Measurements from ENCODE around the gene SDCCAG8.

GRCh38 chr1:243507001-243507671 lies 251.3 kb downstream of the SDCCAG8 start:
- TF ChIP-seq CTCF (IDR thresholded peaks at IDR 0.05; ENCODE audit: low read depth, low read length, missing input control) (no peak), EGR1 (IDR thresholded peaks at IDR 0.05; ENCODE audit: low read depth in 2 of 2) (no peak), YY1 (IDR thresholded peaks at IDR 0.05) (no peak), JUND (IDR thresholded peaks at IDR 0.05) (no peak), REST (IDR thresholded peaks at IDR 0.05) (no peak), ATF3 (IDR thresholded peaks at IDR 0.05) (no peak), TAF1 (conservative IDR thresholded peaks at IDR 0.05) (no peak), RAD21 (IDR thresholded peaks at IDR 0.05) (no peak)
